GM12878 (cell line): ENCODE data around the gene RANBP17. TPM values are rescaled to one million over a fixed set of nuclear protein-coding genes. Genes with fewer than 3 reads are reported as not detected.

ENCODE experiments used
- ATAC-seq: fragments of 200-7000 bp; cut with Tn5 transposase; 3 replicates; pipeline ENCODE4 v1.9.1; 2020; ENCODE audit warnings: mild to moderate bottlenecking, moderate library complexity
- BruUV-seq: library from RNA; stranded (reverse); fragments of 400-500 nt; replicated peaks from 2 replicates; lab custom pipeline; 2021; lab: Mats Ljungman, UMichigan
- CTCF ChIA-PET: fragments of 300-600 bp; sonication (Branson Sonifier 250); formaldehyde crosslinking; extraction: SDS; loops from one replicate; lab custom pipeline; 2021; ENCODE audit warnings: inconsistent platforms; lab: Yijun Ruan, JAX
- POLR2A ChIA-PET: fragments of 350-600 bp; formaldehyde crosslinking; extraction: SDS; loops from one replicate; lab custom pipeline; 2021; ENCODE audit warnings: inconsistent platforms; lab: Charles Lee
- RAD21 ChIA-PET: fragments of 300-600 bp; sonication (Branson Sonifier 250); formaldehyde crosslinking; loops from one replicate; lab custom pipeline; 2023; ENCODE audit warnings: antibody characterized with exemption; ENCODE audit not compliant: unreplicated experiment; lab: Charles Lee
- SMC1A ChIA-PET: fragments of 300-600 bp; sonication (Branson Sonifier 250); formaldehyde crosslinking; loops from one replicate; lab custom pipeline; 2023; ENCODE audit not compliant: unreplicated experiment, uncharacterized antibody; lab: Charles Lee
- DNase-seq: peaks from one replicate; pipeline ENCODE4 v3.0.0-alpha.2; 2011; ENCODE audit warnings: low read depth, low spot score
- FAIRE-seq: peaks from 3 replicates; lab custom pipeline; 2011; peaks lifted over from hg19 to GRCh38; lab: Jason Lieb, UNC
- H2AFZ ChIP-seq: 2 replicates; pipeline ENCODE4 v1.6.0; 2011; ENCODE audit warnings: low read depth, low read length, control low read depth; ENCODE audit not compliant: control insufficient read depth
- H3K27ac ChIP-seq: 2 replicates; pipeline ENCODE4 v1.5.1; 2011; ENCODE audit warnings: control low read depth; ENCODE audit not compliant: control insufficient read depth, insufficient read depth
- H3K27me3 ChIP-seq, 2 experiments: replicated peaks in 1 of 2; 2 replicates each; pipeline versions ENCODE4 v1.6.0 to v1.6.1; 2011; ENCODE audit warnings: low read length in 1 of 2; ENCODE audit not compliant: control insufficient read depth in 2 of 2, insufficient read depth in 2 of 2
- H3K36me3 ChIP-seq, 2 experiments: 2 replicates each; pipeline ENCODE4 v1.5.1; 2011; ENCODE audit warnings: low read length in 1 of 2; ENCODE audit not compliant: control insufficient read depth in 2 of 2, insufficient read depth in 2 of 2
- H3K4me1 ChIP-seq: 2 replicates; pipeline ENCODE4 v1.6.1; 2011; ENCODE audit warnings: mild to moderate bottlenecking, low read length, moderate library complexity, mixed read lengths; ENCODE audit not compliant: control insufficient read depth, insufficient read depth
- H3K4me2 ChIP-seq: 2 replicates; pipeline ENCODE4 v1.6.0; 2011; ENCODE audit warnings: control low read depth; ENCODE audit not compliant: control insufficient read depth, insufficient read depth
- H3K4me3 ChIP-seq: fragments of 200-600 bp; sonication (generic); 2 replicates; pipeline ENCODE4 v1.5.1; 2016
- H3K79me2 ChIP-seq: 2 replicates; pipeline ENCODE4 v1.6.0; 2011; ENCODE audit warnings: low read length; ENCODE audit not compliant: control insufficient read depth, insufficient read depth
- H3K9ac ChIP-seq: 2 replicates; pipeline ENCODE4 v1.8.0; 2011; ENCODE audit warnings: low read length, control low read depth, mixed read lengths; ENCODE audit not compliant: control insufficient read depth, insufficient read depth
- H3K9me3 ChIP-seq: replicated peaks from 3 replicates; pipeline ENCODE4 v1.5.1; 2011; ENCODE audit warnings: mild to moderate bottlenecking, low read length; ENCODE audit not compliant: control insufficient read depth, insufficient read depth
- H4K20me1 ChIP-seq: 2 replicates; pipeline ENCODE4 v1.6.0; 2011; ENCODE audit not compliant: control insufficient read depth, insufficient read depth
- MYC ChIP-seq: IDR thresholded peaks from 2 replicates; pipeline ENCODE4 v1.6.1; 2011; ENCODE audit warnings: mild to moderate bottlenecking, low read length, moderate library complexity, inconsistent platforms; ENCODE audit not compliant: insufficient read depth, insufficient replicate concordance, insufficient read length, severe bottlenecking
- NR2C2 ChIP-seq: IDR thresholded peaks from 2 replicates; pipeline ENCODE4 v1.6.1; 2011; ENCODE audit warnings: borderline replicate concordance, low read depth; ENCODE audit not compliant: control insufficient read depth, insufficient read length
- RCOR1 ChIP-seq: conservative IDR thresholded peaks from 2 replicates; pipeline ENCODE4 v1.6.1; 2012; ENCODE audit warnings: low read depth, low read length, improper control_type of control experiment
- STAT3 ChIP-seq: IDR thresholded peaks from 2 replicates; pipeline ENCODE4 v1.6.1; 2011; ENCODE audit warnings: low read depth, low read length, improper control_type of control experiment
- YY1 ChIP-seq: IDR thresholded peaks from 2 replicates; pipeline ENCODE4 v1.6.1; 2011; ENCODE audit warnings: low read depth, mild to moderate bottlenecking, low read length
- WGBS: methylation state at CpG from one replicate; pipeline ENCODE4 v1.1.6; 2016; ENCODE audit warnings: low lambda C conversion rate; ENCODE audit not compliant: insufficient replicate concordance, insufficient coverage; ENCODE audit errors: missing lambda C conversion rate; 5-methylcytosine and 5-hydroxymethylcytosine counted together
- in situ Hi-C: fragments of 300-500 bp; cut with MboI; formaldehyde crosslinking; loops from 9 replicates; pipeline ENCODE4 v1.14.3; 2018; ENCODE audit warnings: mixed read lengths
- intact Hi-C: fragments of 100-400 bp; cut with micrococcal nuclease; formaldehyde crosslinking; loops from one replicate; pipeline ENCODE4 v1.14.2; 2022; ENCODE audit not compliant: unreplicated experiment
- polyA plus RNA-seq, 11 experiments: library from polyadenylated mRNA; depleted of rRNA in 4 of 11; unstranded in 6 of 11; stranded (reverse) in 5 of 11; fragments of >200 nt; fragmentation: Nextera tagmentation in 4 of 11; fragmentation: Illumina TruSeq in 1 of 11; extraction: Ambion mirVana in 4 of 11; extraction: Trizol in 1 of 11; gene quantifications; 1 replicate in 1 of 11; 2 replicates in 10 of 11; pipeline versions ENCODE4 v1.2.1 to v1.2.3, GENCODE V29; 2011 to 2016; ENCODE audit warnings: inconsistent platforms in 2 of 11, missing spikeins in 2 of 11, low read depth in 1 of 11
- total RNA-seq, 4 experiments: library from RNA; depleted of rRNA in 3 of 4; stranded (reverse); fragments of >200 nt in 3 of 4; fragmentation: Illumina TruSeq in 1 of 4; extraction: Trizol in 1 of 4; gene quantifications; 2 replicates each; pipeline versions ENCODE4 v1.2.1 to v1.2.3, GENCODE V29; 2013 to 2021
- TF ChIP-seq, protein P1 (sequence below): fragments of 450-650 bp; IDR thresholded peaks from 2 replicates; pipeline ENCODE4 v1.6.1; 2017; ENCODE audit warnings: mild to moderate bottlenecking, moderate library complexity
- TF ChIP-seq, protein P2 (sequence below): IDR thresholded peaks from 2 replicates; pipeline ENCODE4 v1.6.1; 2011; ENCODE audit warnings: borderline replicate concordance, low read depth, mild to moderate bottlenecking, moderate library complexity, low read length; ENCODE audit not compliant: insufficient read depth, poor library complexity, severe bottlenecking

RANBP17 gene
- total and polyA plus RNA-seq, 10 of the 15 experiments (the other 5 are each of a cell fraction or from before 2014, with no cell fraction given): 0.10 TPM; not detected in 9

DNA sequence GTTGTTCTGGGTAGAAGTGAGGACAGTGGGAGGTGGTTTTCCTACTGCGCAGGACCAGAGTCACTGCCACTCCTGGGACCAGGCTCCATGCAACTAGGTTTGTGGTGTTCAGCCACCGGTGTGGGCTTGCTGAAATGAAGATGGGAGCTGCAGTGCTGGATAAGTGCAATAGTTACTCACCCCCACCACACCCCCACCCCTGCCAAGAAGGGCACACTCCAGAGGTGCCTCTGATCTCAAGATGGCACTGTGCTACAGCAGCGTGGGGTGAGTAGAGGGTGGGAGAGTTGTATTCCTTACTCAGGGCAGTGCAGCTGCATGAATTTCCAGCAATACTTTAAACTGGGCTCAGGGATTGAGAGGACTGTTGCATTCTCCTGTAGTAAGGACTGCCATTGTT, 259.8 kb downstream of the RANBP17 start:
- Histone ChIP-seq H2AFZ (no peak overlapping the region), H3K4me2 (no peak overlapping the region), H3K4me1 (no peaks in the 10 kb centered on the region), H3K36me3 (no peaks in the 10 kb centered on the region), H3K9ac (no peak overlapping the region), H3K9me3 (no peaks in the 10 kb centered on the region), H3K27me3 (no peaks in the 10 kb centered on the region), H4K20me1 (no peaks in the 10 kb centered on the region), H3K4me3 (no peak overlapping the region), H3K79me2 (no peaks in the 10 kb centered on the region), H3K27ac (no peak overlapping the region)
- ATAC-seq (no peak), FAIRE-seq (no peak), DNase-seq (no peak)
- WGBS: 50% methylated on average over 3 of the region's 3 CpGs
- RAD21 ChIA-PET: no interaction called here
- in situ Hi-C loops (no loop called here), intact Hi-C loops (no loop called here)
- SMC1A ChIA-PET: no interaction called here
- CTCF ChIA-PET: no interaction called here
- BruUV-seq: no TSS peak
- TF ChIP-seq, protein P1, sequence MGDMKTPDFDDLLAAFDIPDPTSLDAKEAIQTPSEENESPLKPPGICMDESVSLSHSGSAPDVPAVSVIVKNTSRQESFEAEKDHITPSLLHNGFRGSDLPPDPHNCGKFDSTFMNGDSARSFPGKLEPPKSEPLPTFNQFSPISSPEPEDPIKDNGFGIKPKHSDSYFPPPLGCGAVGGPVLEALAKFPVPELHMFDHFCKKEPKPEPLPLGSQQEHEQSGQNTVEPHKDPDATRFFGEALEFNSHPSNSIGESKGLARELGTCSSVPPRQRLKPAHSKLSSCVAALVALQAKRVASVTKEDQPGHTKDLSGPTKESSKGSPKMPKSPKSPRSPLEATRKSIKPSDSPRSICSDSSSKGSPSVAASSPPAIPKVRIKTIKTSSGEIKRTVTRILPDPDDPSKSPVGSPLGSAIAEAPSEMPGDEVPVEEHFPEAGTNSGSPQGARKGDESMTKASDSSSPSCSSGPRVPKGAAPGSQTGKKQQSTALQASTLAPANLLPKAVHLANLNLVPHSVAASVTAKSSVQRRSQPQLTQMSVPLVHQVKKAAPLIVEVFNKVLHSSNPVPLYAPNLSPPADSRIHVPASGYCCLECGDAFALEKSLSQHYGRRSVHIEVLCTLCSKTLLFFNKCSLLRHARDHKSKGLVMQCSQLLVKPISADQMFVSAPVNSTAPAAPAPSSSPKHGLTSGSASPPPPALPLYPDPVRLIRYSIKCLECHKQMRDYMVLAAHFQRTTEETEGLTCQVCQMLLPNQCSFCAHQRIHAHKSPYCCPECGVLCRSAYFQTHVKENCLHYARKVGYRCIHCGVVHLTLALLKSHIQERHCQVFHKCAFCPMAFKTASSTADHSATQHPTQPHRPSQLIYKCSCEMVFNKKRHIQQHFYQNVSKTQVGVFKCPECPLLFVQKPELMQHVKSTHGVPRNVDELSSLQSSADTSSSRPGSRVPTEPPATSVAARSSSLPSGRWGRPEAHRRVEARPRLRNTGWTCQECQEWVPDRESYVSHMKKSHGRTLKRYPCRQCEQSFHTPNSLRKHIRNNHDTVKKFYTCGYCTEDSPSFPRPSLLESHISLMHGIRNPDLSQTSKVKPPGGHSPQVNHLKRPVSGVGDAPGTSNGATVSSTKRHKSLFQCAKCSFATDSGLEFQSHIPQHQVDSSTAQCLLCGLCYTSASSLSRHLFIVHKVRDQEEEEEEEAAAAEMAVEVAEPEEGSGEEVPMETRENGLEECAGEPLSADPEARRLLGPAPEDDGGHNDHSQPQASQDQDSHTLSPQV: no peak
- TF ChIP-seq NR2C2 (no peak), YY1 (no peak), RCOR1 (no peak), STAT3 (no peak), MYC (no peak)
- TF ChIP-seq, protein P2, sequence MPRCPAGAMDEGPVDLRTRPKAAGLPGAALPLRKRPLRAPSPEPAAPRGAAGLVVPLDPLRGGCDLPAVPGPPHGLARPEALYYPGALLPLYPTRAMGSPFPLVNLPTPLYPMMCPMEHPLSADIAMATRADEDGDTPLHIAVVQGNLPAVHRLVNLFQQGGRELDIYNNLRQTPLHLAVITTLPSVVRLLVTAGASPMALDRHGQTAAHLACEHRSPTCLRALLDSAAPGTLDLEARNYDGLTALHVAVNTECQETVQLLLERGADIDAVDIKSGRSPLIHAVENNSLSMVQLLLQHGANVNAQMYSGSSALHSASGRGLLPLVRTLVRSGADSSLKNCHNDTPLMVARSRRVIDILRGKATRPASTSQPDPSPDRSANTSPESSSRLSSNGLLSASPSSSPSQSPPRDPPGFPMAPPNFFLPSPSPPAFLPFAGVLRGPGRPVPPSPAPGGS: no peak
- POLR2A ChIA-PET: no interaction called here
